HL-60/S4 (cell line): ENCODE data around the gene PCBP3.
"Not testable (repeated sequence)": the region's sequence is repeated elsewhere in the genome, so short reads cannot be mapped to it uniquely, and the experiment has no call there.

Experiments
- in situ Hi-C: fragments of 300-500 bp; cut with MboI; formaldehyde crosslinking; loops from 2 replicates; pipeline ENCODE4 v1.14.3; 2022; ENCODE audit warnings: low sequenced_read_pairs

The PCBP3 gene

GRCh38 chr21:45634511-45635183 is 8.9 kb upstream of the PCBP3 start:
- in situ Hi-C loops, result no loop called here

GRCh38 chr21:45635271-45636151 is 8.0 kb upstream of the PCBP3 start:
- in situ Hi-C loops, result no loop called here

- in situ Hi-C loops, result no loop called here
These were observed 7.1 kb upstream of the PCBP3 start for GRCh38 chr21:45636459-45636858.

GRCh38 chr21:45636951-45637646 is 6.4 kb upstream of the PCBP3 start:
- in situ Hi-C loops, result no loop called here

- in situ Hi-C loops, result no loop called here
These were observed 5.6 kb upstream of the PCBP3 start for GRCh38 chr21:45637883-45638282.

GRCh38 chr21:45638707-45639106 is 4.8 kb upstream of the PCBP3 start:
- in situ Hi-C loops, result no loop called here

GRCh38 chr21:45639206-45640000 is 4.1 kb upstream of the PCBP3 start:
- in situ Hi-C loops, result no loop called here

GRCh38 chr21:45640001-45640887 is 3.3 kb upstream of the PCBP3 start:
- in situ Hi-C loops, result no loop called here

GRCh38 chr21:45640888-45641479 is 2.5 kb upstream of the PCBP3 start:
- in situ Hi-C loops, result no loop called here

- in situ Hi-C loops, result no loop called here
These were observed 2.0 kb upstream of the PCBP3 start for GRCh38 chr21:45641480-45642035.

- in situ Hi-C loops, result no loop called here
These were observed 1.3 kb upstream of the PCBP3 start for GRCh38 chr21:45642122-45642813.

- in situ Hi-C loops, result no loop called here
These were observed 749 bp downstream of the PCBP3 start for GRCh38 chr21:45644041-45644906.

- in situ Hi-C loops, result no loop called here
These were observed 8.4 kb downstream of the PCBP3 start for GRCh38 chr21:45651921-45652320.

GRCh38 chr21:45655124-45655523 is 11.6 kb downstream of the PCBP3 start:
- in situ Hi-C loops, result no loop called here

- in situ Hi-C loops, result not testable (repeated sequence)
These were observed 12.6 kb downstream of the PCBP3 start for GRCh38 chr21:45656114-45656513.

GRCh38 chr21:45661913-45662622 is 18.5 kb downstream of the PCBP3 start:
- in situ Hi-C loops, result not testable (repeated sequence)
